Activated naive CD4-positive, alpha-beta T cell (primary cell): Measurements from ENCODE around the gene RGSL1.

Experiments used
- DNase-seq, 4 experiments: peaks; one replicate each; lab custom pipeline; 2025; lab: John Stamatoyannopoulos, UW

The RGSL1 gene

DNA sequence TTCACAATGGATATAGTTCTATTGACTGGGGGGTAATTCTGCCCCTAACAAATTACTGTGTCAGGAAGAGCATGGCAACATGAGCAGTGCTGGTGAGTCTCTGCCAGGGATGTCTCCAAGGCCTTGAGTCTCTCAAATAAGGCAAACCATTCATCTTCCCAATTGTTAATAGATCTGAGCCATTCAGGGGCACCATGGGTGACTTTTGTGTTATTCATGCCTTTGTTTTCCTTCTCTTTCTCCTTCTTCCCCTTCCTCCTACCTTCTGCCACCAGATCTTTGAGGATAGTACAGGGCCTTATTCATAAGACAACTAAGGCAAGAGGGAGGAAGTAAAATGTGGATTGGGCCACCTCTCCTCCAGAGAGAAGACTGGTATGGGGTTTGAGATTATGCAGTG lies at the start of gene RGSL1:
Gene RGSL1 (plus strand): TSS at position 60 of the 400 bp plus-strand sequence. CDS start 20 bp downstream, at position 80.
- DNase-seq: no peak

DNA sequence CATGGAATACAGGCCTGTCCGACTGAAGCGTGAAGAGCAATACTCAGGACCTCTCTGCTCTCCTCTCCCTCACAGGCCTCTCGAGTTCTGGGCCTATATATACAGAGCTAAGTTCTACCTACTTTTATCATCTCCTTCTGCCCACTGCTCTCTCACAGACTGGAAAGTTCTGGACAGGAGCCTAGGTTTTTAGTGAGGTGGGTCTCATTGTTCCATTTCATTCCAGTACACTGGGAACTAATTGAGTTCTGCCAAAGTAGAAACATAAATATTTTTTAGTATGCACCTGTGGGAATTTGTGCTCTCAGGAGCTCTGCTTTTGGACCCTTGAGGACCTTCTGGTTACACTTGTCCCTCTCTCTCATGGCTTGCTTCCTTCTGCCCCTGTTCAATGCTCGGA lies 49.4 kb upstream of the RGSL1 start, which contains the start of gene TEDDM1:
Gene TEDDM1 (minus strand): TSS at position 101 of the 400 bp plus-strand sequence. CDS start 182 bp downstream, outside the sequence.
- no peak for DNase-seq

DNA sequence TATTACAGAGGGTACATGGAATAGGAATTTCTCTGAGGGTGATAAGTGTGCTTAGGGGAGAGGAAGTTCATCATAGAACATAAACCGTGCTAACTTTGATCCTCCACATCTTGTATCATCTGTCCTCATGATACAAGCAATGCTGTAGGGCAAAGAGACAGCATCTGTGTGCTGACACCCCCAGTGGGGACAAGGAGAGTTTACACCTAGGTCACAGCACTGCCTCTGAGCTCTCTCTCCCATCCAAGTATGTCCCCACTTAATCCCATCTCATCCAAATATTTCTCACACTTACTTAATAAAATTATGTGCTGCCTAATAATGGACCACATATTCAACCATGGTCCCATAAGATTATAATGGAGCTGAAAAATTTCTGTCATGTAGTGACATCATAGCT lies 45.2 kb upstream of the RGSL1 start:
- DNase-seq: no peak

GRCh38 chr1:182405578-182405977 lies 44.4 kb upstream of the RGSL1 start:
- DNase-seq: no peak

- DNase-seq: no peak
Measured at GRCh38 chr1:182406012-182406411, 43.9 kb upstream of the RGSL1 start.

- no peak for DNase-seq
Measured at GRCh38 chr1:182407724-182408123, 42.2 kb upstream of the RGSL1 start.

- no peak for DNase-seq
Measured at GRCh38 chr1:182408435-182409075, 41.4 kb upstream of the RGSL1 start.

DNA sequence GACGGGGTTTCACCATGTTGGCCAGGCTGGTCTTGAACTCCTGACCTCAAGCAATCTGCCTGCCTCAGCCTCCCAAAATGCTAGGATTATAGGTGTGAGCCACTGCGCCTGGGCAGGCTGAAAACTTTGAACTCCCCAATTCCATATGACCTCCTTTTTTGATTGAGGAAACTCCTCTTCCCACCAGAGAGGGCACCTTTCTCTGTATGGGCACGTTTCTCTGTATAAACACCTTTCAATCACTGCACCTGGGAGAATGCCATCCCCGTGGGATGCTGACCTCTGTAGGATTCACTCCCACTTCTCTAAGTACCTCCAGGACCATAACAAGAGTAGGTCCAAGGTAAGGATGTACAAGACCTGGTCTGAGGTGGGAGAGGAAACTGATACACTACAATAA lies 39.8 kb upstream of the RGSL1 start:
- no peak for DNase-seq

- no peak for DNase-seq
Measured at GRCh38 chr1:182410620-182411273, 39.2 kb upstream of the RGSL1 start.

GRCh38 chr1:182413486-182413885 lies 36.5 kb upstream of the RGSL1 start:
- no peak for DNase-seq

DNA sequence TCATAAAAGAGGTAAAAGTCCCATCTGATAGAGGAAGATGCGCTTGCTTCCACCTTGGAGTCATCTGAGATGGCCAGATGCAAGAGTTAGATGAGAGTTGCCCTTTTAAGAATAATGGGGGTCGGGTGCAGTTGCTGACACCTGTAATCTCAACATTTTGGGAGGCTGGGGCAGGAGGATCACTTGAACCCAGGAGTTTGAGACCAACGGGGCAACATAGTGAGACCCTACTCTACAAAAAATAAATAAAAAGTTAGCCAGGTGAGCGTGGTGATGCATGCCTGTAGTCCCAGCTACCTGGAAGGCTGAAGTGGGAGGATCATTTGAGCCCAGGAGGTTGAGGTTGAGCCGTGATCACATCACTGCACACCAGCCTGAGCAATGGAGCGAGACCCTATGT lies 36.0 kb upstream of the RGSL1 start:
- DNase-seq: no peak

DNA sequence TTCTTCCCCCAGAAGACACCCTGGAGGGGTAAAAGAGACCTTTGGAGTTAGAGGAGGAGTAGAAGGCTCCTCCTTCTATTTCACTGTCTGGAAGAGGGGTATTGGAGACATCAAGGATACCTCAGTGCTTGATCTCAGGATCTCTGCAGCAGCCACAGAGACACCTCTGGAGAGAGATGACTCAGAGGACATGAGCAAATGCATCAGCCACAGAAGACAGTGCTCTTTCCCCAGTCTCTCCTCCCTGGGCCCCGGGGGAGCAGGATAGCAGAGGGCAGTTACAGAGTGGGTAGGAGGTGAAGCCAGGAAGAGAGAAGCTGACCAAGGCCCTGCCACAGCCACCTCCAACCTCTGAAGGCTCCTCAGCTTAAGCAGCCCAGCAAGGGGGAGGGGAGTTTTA lies 34.2 kb upstream of the RGSL1 start:
- no peak for DNase-seq

GRCh38 chr1:182426442-182427430 lies 23.2 kb upstream of the RGSL1 start:
- DNase-seq: no peak

GRCh38 chr1:182428043-182428442 lies 21.9 kb upstream of the RGSL1 start:
- no peak for DNase-seq

GRCh38 chr1:182430263-182431068 lies 19.5 kb upstream of the RGSL1 start:
- DNase-seq: no peak

GRCh38 chr1:182431278-182431677 lies 18.7 kb upstream of the RGSL1 start:
- no peak for DNase-seq

DNA sequence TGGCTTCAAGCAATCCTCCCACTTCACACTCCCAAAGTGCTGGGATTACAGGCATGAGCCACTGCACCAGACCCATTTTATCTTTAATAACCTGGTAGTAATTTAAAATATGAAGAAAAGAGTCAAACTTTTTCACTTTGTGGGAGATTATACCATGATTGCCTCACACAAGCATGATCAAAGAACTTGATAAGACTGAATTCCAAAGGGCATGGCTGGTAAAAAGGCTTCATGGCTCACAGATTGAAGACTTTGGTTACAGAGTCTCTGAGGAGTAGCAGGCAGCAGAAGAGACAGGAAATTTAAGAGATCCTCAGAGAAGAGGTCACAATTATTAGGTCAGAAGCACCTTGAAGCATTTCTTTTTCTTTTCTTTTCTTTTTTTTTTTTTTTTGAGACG lies 16.4 kb upstream of the RGSL1 start:
- DNase-seq: no peak

DNA sequence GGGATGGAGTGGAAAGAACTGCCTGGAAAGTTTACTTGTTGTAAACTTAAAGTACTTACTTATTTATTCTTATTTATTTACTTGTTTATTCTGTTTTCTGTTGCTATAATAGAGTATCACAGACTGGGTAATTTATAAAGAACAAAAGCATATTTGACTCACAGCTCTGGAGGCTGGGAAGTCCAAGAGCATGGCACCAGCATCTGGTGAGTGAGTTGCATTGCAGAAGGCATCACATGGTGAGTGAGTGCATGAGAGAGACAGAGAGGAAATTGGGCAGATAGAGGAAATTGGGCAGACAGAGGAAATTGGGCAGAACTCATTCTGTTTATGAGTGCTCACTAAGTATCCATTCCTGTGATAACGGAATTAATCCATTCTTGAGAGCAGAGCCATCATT lies 11.6 kb upstream of the RGSL1 start:
- DNase-seq: no peak

DNA sequence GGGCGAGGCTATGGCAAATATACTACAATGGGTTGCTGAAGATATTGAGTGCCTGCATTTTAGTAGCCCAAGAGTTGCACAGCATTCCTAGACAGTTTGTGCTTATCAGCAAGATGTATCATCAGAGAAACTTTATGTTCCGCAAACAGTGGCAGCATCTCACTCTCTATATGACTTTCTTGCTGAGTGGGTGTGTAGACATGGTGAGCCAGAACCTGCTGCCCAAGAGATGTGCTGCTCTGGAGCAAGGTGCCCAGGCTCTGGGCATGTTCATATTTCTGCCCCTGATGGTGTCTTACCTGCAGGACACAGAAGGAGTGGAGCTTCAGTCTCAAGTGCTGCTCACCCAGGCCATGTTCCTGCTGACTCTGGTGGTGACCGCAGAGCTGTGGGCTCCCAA lies 8.2 kb upstream of the RGSL1 start:
- no peak for DNase-seq

DNA sequence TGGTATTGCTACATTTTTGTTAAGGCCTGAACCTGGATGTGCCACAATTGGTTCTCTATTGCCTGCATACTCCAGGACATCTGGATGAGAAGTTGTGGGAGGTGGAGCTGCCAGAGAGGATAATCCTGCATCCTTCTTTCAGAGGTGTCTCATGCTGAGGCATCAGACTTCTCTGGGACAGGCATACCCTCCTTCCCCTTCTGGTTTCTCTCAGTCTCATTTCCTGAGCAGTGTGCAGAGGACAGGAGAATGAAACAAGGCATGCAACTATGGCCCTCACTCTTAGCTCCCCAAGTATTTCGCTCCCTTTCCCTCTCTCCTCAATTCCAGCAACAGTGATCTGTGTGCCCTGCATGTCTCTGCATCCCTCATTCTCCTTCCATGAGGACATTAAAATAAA lies 7.6 kb upstream of the RGSL1 start:
- no peak for DNase-seq

DNA sequence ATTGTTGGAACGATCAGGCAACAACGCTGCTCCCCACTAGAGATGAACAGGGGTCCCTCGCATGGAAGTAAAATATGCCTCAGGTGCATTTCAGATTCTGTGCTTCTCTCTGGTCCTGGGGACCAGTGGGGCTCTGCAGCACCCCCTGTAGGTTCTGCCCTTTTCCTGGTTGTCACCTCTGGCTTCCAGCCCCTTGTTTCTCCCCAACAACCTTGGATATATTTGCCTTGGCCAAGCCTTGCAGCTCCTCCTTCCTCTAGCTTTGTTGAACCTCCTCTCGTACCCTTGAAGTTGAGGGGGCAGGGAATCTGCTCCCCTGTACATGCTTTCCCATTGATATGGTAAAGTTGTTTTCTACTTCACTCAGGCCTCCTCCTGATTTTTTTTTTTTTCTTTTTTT lies 5.4 kb upstream of the RGSL1 start:
- no peak for DNase-seq
